ENCODE measurements around the gene NAV3.

The NAV3 gene

GRCh38 chr12:77968571-77968970, 137.9 kb downstream of the NAV3 start:
- Mint-ChIP-seq H3K9me3 (peaks cover 4% of the 10 kb centered on the region), H3K27ac (no peak overlapping the region), H3K4me1 (no peaks in the 10 kb centered on the region), H3K4me3 (no peak overlapping the region), H3K36me3 (no peaks in the 10 kb centered on the region)
- DNase-seq (ENCODE audit: low spot score in 2 of 2) (no peak), ATAC-seq (no peak)

GRCh38 chr12:77973579-77973978, 142.9 kb downstream of the NAV3 start:
- no peak for ATAC-seq

GRCh38 chr12:77974645-77975044, 144.0 kb downstream of the NAV3 start:
- Mint-ChIP-seq H3K27ac (no peak overlapping the region), H3K9me3 (peaks cover 10% of the 10 kb centered on the region), H3K4me3 (no peak overlapping the region), H3K36me3 (no peaks in the 10 kb centered on the region), H3K4me1 (no peaks in the 10 kb centered on the region)
- ATAC-seq: no peak
- DNase-seq (ENCODE audit: low spot score in 2 of 2): no peak

More at GRCh38 chr12:77973579-77973978, 142.9 kb downstream of the NAV3 start:
- Mint-ChIP-seq H3K4me3 (no peak overlapping the region), H3K27ac (no peak overlapping the region), H3K36me3 (no peaks in the 10 kb centered on the region), H3K9me3 (peaks cover 9% of the 10 kb centered on the region), H3K4me1 (no peaks in the 10 kb centered on the region)
- no peak for DNase-seq (ENCODE audit: low spot score in 2 of 2)

GRCh38 chr12:77979597-77980250, 149.0 kb downstream of the NAV3 start:
- peaks cover 16% of the 10 kb centered on the region for H3K9me3 Mint-ChIP-seq
- ATAC-seq (no peak), DNase-seq (ENCODE audit: low spot score in 2 of 2) (no peak)

GRCh38 chr12:77980782-77981181, 150.1 kb downstream of the NAV3 start:
- DNase-seq (ENCODE audit: low spot score in 2 of 2) (no peak), ATAC-seq (no peak)
- Mint-ChIP-seq H3K4me1 (no peaks in the 10 kb centered on the region), H3K4me3 (no peak overlapping the region), H3K27ac (no peak overlapping the region), H3K9me3 (peaks cover 16% of the 10 kb centered on the region), H3K36me3 (no peaks in the 10 kb centered on the region)

More at GRCh38 chr12:77979597-77980250, 149.0 kb downstream of the NAV3 start:
- H3K4me1 Mint-ChIP-seq: no peaks in the 10 kb centered on the region
- no peaks in the 10 kb centered on the region for H3K36me3 Mint-ChIP-seq
- no peak overlapping the region for H3K4me3 Mint-ChIP-seq
- H3K27ac Mint-ChIP-seq: no peak overlapping the region

- Mint-ChIP-seq H3K27ac (no peak overlapping the region), H3K4me1 (no peaks in the 10 kb centered on the region), H3K36me3 (no peaks in the 10 kb centered on the region), H3K9me3 (peaks cover 14% of the 10 kb centered on the region), H3K4me3 (no peak overlapping the region)
- no peak for DNase-seq (ENCODE audit: low spot score in 2 of 2)
- ATAC-seq: no peak
Observed at GRCh38 chr12:77983859-77984258, 153.2 kb downstream of the NAV3 start.

GRCh38 chr12:77992760-77993159, 162.1 kb downstream of the NAV3 start:
- H3K4me1 Mint-ChIP-seq: no peaks in the 10 kb centered on the region
- ATAC-seq (no peak), DNase-seq (ENCODE audit: low spot score in 2 of 2) (no peak)
- peaks cover 13% of the 10 kb centered on the region for H3K9me3 Mint-ChIP-seq
- H3K27ac Mint-ChIP-seq: no peak overlapping the region
- no peak overlapping the region for H3K4me3 Mint-ChIP-seq
- H3K36me3 Mint-ChIP-seq: no peaks in the 10 kb centered on the region

- Mint-ChIP-seq H3K4me1 (no peaks in the 10 kb centered on the region), H3K4me3 (no peak overlapping the region), H3K27ac (no peak overlapping the region), H3K9me3 (peaks cover 12% of the 10 kb centered on the region), H3K36me3 (no peaks in the 10 kb centered on the region)
- ATAC-seq (no peak), DNase-seq (ENCODE audit: low spot score in 2 of 2) (no peak)
Observed at GRCh38 chr12:77993658-77994057, 163.0 kb downstream of the NAV3 start.

- Mint-ChIP-seq H3K27ac (no peak overlapping the region), H3K9me3 (peaks cover 6% of the 10 kb centered on the region), H3K36me3 (no peaks in the 10 kb centered on the region), H3K4me3 (no peak overlapping the region), H3K4me1 (no peaks in the 10 kb centered on the region)
- DNase-seq (ENCODE audit: low spot score in 2 of 2) (no peak), ATAC-seq (peak; percentile 80)
Observed at GRCh38 chr12:77995436-77996167, 164.9 kb downstream of the NAV3 start.

- Mint-ChIP-seq H3K9me3 (peaks cover 6% of the 10 kb centered on the region), H3K4me3 (no peak overlapping the region), H3K4me1 (no peaks in the 10 kb centered on the region), H3K36me3 (no peaks in the 10 kb centered on the region), H3K27ac (no peak overlapping the region)
- ATAC-seq (no peak), DNase-seq (ENCODE audit: low spot score in 2 of 2) (no peak)
Observed at GRCh38 chr12:77996670-77997069, 166.0 kb downstream of the NAV3 start.

GRCh38 chr12:77998236-77998786, 167.6 kb downstream of the NAV3 start:
- no peaks in the 10 kb centered on the region for H3K4me1 Mint-ChIP-seq
- DNase-seq (ENCODE audit: low spot score in 2 of 2): no peak
- no peak overlapping the region for H3K4me3 Mint-ChIP-seq
- peaks cover 3% of the 10 kb centered on the region for H3K9me3 Mint-ChIP-seq
- H3K27ac Mint-ChIP-seq: no peak overlapping the region
- no peaks in the 10 kb centered on the region for H3K36me3 Mint-ChIP-seq
- ATAC-seq: no peak

- ATAC-seq (peak; percentile 45), DNase-seq (ENCODE audit: low spot score in 2 of 2) (no peak)
- Mint-ChIP-seq H3K9me3 (peaks cover 5% of the 10 kb centered on the region), H3K27ac (no peak overlapping the region), H3K4me3 (no peak overlapping the region), H3K36me3 (no peaks in the 10 kb centered on the region), H3K4me1 (no peaks in the 10 kb centered on the region)
Observed at GRCh38 chr12:77999074-77999715, 168.5 kb downstream of the NAV3 start.

- H3K4me1 Mint-ChIP-seq: no peaks in the 10 kb centered on the region
Observed at GRCh38 chr12:78002878-78003277, 172.2 kb downstream of the NAV3 start.

GRCh38 chr12:78004249-78005093, 173.8 kb downstream of the NAV3 start:
- Mint-ChIP-seq H3K27ac (no peak overlapping the region), H3K36me3 (no peaks in the 10 kb centered on the region), H3K4me1 (no peaks in the 10 kb centered on the region), H3K9me3 (peaks cover 8% of the 10 kb centered on the region), H3K4me3 (no peak overlapping the region)
- ATAC-seq (no peak), DNase-seq (ENCODE audit: low spot score in 2 of 2) (no peak)

More at GRCh38 chr12:78002878-78003277, 172.2 kb downstream of the NAV3 start:
- Mint-ChIP-seq H3K27ac (no peak overlapping the region), H3K36me3 (no peaks in the 10 kb centered on the region), H3K9me3 (peaks cover 8% of the 10 kb centered on the region), H3K4me3 (no peak overlapping the region)
- no peak for ATAC-seq
- DNase-seq (ENCODE audit: low spot score in 2 of 2): no peak

- H3K27ac Mint-ChIP-seq: no peak overlapping the region
- no peaks in the 10 kb centered on the region for H3K36me3 Mint-ChIP-seq
- ATAC-seq (no peak), DNase-seq (ENCODE audit: low spot score in 2 of 2) (no peak)
- peaks cover 8% of the 10 kb centered on the region for H3K9me3 Mint-ChIP-seq
- no peak overlapping the region for H3K4me3 Mint-ChIP-seq
- no peaks in the 10 kb centered on the region for H3K4me1 Mint-ChIP-seq
Observed at GRCh38 chr12:78005094-78005492, 174.4 kb downstream of the NAV3 start.
